OCI-M1 (cell line): ENCODE data around the gene KRTAP10-10.
"Not testable (repeated sequence)": the region's sequence is repeated elsewhere in the genome, so short reads cannot be mapped to it uniquely, and the experiment has no call there.

ENCODE experiments used
- DNase-seq: peaks from one replicate; lab custom pipeline; 2025; lab: John Stamatoyannopoulos, UW

KRTAP10-10 gene

GRCh38 chr21:44684077-44684476, 46.9 kb downstream of the KRTAP10-10 start:
- no peak for DNase-seq

- no peak for DNase-seq
Measured at GRCh38 chr21:44684483-44684882, 47.3 kb downstream of the KRTAP10-10 start.

GRCh38 chr21:44685050-44685449, 47.9 kb downstream of the KRTAP10-10 start:
- not testable (repeated sequence) for DNase-seq

GRCh38 chr21:44686000-44686781, 49.0 kb downstream of the KRTAP10-10 start:
- no peak for DNase-seq

- no peak for DNase-seq
Measured at GRCh38 chr21:44686843-44687561, 49.8 kb downstream of the KRTAP10-10 start.

- DNase-seq = no peak
Measured at GRCh38 chr21:44687671-44688070, 50.5 kb downstream of the KRTAP10-10 start.
